Endothelial cell (in vitro differentiated cells): Measurements from ENCODE around the gene FAM72B. TPM values are rescaled to one million over a fixed set of nuclear protein-coding genes. Genes with fewer than 3 reads are reported as not detected.
"Not testable (repeated sequence)": the region's sequence is repeated elsewhere in the genome, so short reads cannot be mapped to it uniquely, and the experiment has no call there.

Source experiments
- DNase-seq: peaks from one replicate; pipeline ENCODE4 v3.0.0; 2021; ENCODE audit warnings: low spot score
- H3K27ac Mint-ChIP-seq: one replicate; pipeline ENCODE4 v1.8.0; 2021; ENCODE audit warnings: mixed read lengths, inconsistent platforms; ENCODE audit not compliant: unreplicated experiment
- H3K27me3 Mint-ChIP-seq: one replicate; pipeline ENCODE4 v1.8.0; 2021; ENCODE audit warnings: mild to moderate bottlenecking, moderate library complexity, mixed read lengths, inconsistent platforms; ENCODE audit not compliant: unreplicated experiment
- H3K36me3 Mint-ChIP-seq: one replicate; pipeline ENCODE4 v1.8.0; 2021; ENCODE audit warnings: mild to moderate bottlenecking, low read depth, mixed read lengths, inconsistent platforms; ENCODE audit not compliant: unreplicated experiment
- H3K4me1 Mint-ChIP-seq: one replicate; pipeline ENCODE4 v1.8.0; 2021; ENCODE audit warnings: mild to moderate bottlenecking, mixed read lengths, inconsistent platforms; ENCODE audit not compliant: unreplicated experiment
- H3K4me3 Mint-ChIP-seq: one replicate; pipeline ENCODE4 v1.8.0; 2021; ENCODE audit warnings: mild to moderate bottlenecking, mixed read lengths, inconsistent platforms; ENCODE audit not compliant: unreplicated experiment
- H3K9me3 Mint-ChIP-seq: one replicate; pipeline ENCODE4 v1.8.0; 2021; ENCODE audit warnings: mixed read lengths, inconsistent platforms; ENCODE audit not compliant: unreplicated experiment
- long read RNA-seq: library from polyadenylated mRNA; unstranded; transcript quantifications from one replicate; pipeline ENCODE4 v2.0.0, GENCODE V29; 2020; ENCODE audit not compliant: unreplicated experiment
- total RNA-seq: library from RNA; stranded (reverse); fragmentation: NEBNext Ultra II Directional; extraction: Animal tissue kit (Norgen Biotek cat#: 25700); gene quantifications from one replicate; pipeline ENCODE4 v1.2.1, GENCODE V29; 2021; ENCODE audit not compliant: unreplicated experiment

Gene FAM72B
- total RNA-seq = 12.0 TPM
- long read RNA-seq, partial matches to known transcripts = 0 of 2 reads
- long read RNA-seq, other reads (novel, unspliced or antisense) = 1 of 2 reads

DNA sequence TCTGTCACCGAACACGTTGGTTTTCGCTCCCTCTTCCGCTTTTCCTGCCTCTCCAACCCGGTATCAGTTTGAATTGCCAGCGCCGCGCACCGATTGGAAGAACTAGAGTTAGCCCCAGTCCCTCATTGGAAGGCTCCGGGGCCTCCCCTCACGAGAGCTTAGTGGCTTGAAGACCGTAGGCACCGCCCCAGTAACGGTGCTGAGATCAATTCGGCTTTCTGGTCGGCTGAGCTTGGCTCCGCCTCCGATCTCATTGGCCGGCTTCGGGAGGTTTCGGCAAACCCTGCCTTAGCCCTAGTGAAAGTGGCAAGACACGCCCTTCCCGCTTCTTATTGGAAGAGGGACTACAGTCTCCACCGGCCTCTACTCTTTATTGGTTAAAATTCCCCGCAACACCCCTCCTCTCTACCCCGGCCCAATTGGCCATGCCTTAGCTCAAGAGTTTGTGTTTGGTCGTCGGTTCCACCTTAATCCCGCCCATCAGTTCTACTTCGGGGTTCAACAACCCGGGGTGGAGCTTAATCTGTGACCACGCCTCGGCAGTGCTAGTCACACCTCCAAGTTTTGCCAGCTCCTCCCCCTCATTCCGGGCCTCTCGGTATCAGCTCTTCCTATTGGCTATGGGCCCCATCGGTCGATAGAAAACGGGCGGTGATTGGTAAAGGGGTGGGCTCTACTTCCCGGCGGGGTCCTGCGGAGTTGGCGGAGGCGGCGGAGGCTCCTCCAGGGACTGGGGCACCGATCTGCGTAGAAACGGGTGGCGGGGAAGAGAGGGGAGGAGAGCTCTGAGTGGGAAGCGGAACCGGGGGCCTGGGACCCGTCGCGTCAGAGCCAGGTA is at the start of gene FAM72B, which contains the start of gene SRGAP2C:
FAM72B (minus strand) TSS at position 51 of the 838 bp plus-strand sequence. CDS start 851 bp downstream, outside the sequence.
SRGAP2C (plus strand) TSS at position 686 of the 838 bp plus-strand sequence. CDS start 2,472 bp downstream, outside the sequence.
- not testable (repeated sequence) for H3K4me1 Mint-ChIP-seq, H3K27me3 Mint-ChIP-seq, H3K36me3 Mint-ChIP-seq, H3K9me3 Mint-ChIP-seq
- peak; percentile 80 for DNase-seq
- Mint-ChIP-seq H3K4me3 (peak within 1 kb of the TSS; percentile 92), H3K27ac (peak within 1 kb of the TSS; percentile 90)

DNA sequence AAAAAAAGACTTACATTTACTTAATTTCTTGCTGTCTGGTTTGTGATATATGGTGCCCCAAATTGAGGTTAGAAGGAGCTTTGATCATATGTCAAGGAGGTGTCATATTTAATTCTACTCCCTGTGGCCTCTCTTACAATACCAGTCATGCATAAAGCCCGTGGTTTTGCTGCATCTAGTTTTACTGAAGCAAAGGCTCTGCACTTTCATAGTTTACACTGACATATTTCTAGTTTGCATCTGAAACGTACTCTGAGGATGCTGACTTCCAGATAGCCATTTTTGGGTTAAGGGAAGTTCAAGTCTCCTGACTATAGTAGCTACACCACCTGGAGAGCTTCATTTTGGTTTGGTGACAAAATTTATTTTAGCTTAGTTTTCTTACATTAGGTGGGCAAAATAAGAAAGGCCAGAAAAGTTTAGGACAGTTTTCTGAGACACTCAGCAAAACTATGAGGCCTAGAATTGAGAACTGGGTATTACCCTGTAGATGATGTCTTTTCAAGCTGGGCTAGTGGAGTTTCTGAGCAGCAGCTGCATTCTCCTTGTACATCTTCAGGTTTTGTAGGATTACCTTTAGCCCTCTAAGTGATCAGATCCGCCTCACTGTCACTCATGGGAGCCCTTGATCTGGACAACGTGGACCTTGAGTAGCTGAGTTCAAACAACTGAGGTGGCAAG is 48.4 kb upstream of the FAM72B start:
- not testable (repeated sequence) for H3K27ac Mint-ChIP-seq, H3K4me1 Mint-ChIP-seq, H3K4me3 Mint-ChIP-seq, DNase-seq, H3K9me3 Mint-ChIP-seq, H3K36me3 Mint-ChIP-seq, H3K27me3 Mint-ChIP-seq

DNA sequence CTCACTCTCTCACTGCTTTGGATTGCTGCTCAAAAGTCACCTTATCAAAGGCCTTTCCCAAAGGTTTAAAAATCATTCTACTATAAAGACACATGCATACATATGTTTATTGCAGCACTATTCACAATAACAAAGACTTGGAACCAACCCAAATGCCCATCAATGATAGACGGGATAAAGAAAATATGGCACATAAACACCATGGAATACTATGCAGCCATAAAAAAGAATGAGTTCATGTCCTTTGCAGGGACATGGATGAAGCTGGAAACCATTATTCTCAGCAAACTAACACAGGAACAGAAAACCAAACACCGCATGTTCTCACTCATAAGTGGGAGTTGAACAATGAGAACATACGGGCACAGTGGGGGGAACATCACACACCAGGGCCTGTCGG is 46.5 kb upstream of the FAM72B start:
- H3K4me1 Mint-ChIP-seq, H3K4me3 Mint-ChIP-seq, DNase-seq, H3K27ac Mint-ChIP-seq, H3K27me3 Mint-ChIP-seq, H3K9me3 Mint-ChIP-seq, H3K36me3 Mint-ChIP-seq: not testable (repeated sequence)

DNA sequence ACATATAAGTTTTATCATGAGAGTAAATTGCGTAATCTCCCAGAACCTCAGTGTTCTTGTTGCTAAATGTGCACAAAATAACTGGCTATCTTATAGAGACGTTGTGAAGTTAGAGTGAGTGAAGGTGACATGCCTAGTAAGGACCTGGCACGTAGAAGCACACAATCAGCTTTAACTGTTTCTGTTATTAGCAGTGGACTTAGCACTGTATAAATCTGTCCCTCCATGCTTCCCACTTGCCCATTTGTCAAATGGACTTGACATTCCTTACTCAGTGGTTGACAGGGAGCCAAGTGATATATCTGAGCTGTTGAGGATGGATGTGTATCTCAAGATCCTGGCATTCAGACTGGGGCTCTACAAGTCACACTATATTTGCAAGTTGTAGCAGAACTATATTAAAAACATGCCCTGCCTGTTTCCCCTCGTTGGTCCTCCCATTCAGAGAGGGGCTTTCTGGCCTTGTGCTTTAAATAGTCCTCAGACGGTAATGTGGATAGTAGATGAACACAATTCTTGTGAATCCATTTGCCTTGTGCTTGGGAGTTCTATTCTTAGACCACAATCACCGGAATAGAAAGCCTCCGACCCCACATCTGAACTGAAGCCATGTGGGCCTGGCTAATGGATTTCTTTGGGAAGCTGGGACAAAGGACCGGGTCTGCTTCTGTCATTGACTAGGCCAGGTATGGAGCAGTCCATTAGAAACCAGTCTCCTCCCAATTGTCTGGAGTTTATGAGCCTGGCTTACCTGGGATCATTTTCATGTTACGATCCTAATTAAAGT is 43.6 kb upstream of the FAM72B start:
- not testable (repeated sequence) for H3K36me3 Mint-ChIP-seq, H3K4me1 Mint-ChIP-seq, H3K4me3 Mint-ChIP-seq, H3K9me3 Mint-ChIP-seq, H3K27ac Mint-ChIP-seq, DNase-seq, H3K27me3 Mint-ChIP-seq

- H3K36me3 Mint-ChIP-seq, H3K4me3 Mint-ChIP-seq, DNase-seq, H3K27me3 Mint-ChIP-seq, H3K4me1 Mint-ChIP-seq, H3K9me3 Mint-ChIP-seq, H3K27ac Mint-ChIP-seq: not testable (repeated sequence)
Observed at GRCh38 chr1:121226925-121227324, 42.8 kb upstream of the FAM72B start.

DNA sequence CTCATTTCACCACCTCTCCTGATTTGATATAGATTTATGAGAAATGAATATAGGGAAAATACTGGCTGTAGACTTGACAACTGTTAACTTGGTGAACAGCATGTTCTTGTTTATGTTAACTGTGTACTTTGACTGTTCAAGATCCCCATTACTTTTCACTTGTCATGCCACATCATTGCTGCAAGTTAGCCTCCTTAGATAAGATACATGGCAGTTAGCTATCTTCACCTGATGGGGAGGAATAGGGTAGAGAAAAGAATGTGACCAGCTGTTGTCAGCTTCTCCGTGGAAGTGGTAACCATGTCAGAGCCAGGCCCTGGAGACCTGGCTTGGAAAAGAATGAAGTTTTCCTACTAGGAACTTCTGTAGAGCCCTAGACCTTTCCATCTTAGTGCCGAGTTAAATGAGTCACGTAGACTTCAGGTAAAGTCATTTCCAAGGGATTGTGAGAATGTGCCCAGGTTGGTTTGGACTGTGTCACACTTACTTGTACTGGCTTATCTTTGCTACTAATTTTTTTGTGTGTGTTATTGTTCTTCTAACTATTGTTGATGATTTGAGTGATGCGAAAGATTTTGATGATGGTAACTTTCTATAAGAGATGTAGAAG is 42.3 kb upstream of the FAM72B start:
- H3K4me3 Mint-ChIP-seq, H3K9me3 Mint-ChIP-seq, H3K27me3 Mint-ChIP-seq, H3K36me3 Mint-ChIP-seq, H3K27ac Mint-ChIP-seq, H3K4me1 Mint-ChIP-seq, DNase-seq: not testable (repeated sequence)

DNA sequence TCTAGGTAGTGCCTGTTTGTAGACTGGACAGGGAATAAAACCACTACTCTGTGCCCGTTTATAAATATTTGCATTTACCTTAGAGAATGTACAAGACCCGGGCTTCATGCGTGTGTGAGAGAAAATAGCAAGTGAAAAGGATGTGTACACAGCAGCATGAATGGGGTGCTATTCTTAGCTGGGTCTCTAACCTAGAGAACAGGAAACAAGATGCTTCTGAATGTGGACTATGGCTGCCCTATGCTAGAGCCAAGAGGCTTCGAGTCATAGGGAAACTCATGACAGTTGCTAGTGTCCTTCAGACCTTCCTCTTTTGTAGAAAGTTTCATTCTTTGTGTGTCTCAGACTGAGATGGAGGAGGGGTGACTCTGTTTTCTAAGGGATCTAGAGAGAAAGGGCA is 40.6 kb upstream of the FAM72B start:
- H3K36me3 Mint-ChIP-seq, H3K27ac Mint-ChIP-seq: not testable (repeated sequence)

DNA sequence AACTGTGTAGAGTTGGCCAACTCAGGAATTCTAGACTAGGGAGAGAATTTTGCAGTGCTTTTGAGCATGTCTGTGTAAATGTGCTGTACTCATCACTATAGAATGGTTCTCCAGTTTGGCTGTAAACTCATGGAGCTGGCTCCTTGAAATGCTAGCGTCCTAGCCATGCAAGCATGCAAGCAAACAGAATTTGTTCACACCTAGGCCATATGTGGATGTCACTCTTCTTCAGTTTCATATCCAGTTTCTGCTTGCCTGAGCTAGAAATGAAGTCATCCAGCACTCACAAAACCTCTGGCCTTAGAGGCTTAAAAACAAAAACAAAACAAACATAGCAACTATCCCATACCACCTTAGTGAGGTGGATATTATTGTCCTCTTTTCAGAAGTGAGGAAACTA is 37.6 kb upstream of the FAM72B start:
- H3K4me1 Mint-ChIP-seq, H3K4me3 Mint-ChIP-seq, H3K27me3 Mint-ChIP-seq, H3K9me3 Mint-ChIP-seq, H3K36me3 Mint-ChIP-seq, H3K27ac Mint-ChIP-seq, DNase-seq: not testable (repeated sequence)

More for the DNA sequence above, 40.6 kb upstream of the FAM72B start:
- not testable (repeated sequence) for H3K9me3 Mint-ChIP-seq, H3K4me1 Mint-ChIP-seq, H3K4me3 Mint-ChIP-seq, DNase-seq, H3K27me3 Mint-ChIP-seq

DNA sequence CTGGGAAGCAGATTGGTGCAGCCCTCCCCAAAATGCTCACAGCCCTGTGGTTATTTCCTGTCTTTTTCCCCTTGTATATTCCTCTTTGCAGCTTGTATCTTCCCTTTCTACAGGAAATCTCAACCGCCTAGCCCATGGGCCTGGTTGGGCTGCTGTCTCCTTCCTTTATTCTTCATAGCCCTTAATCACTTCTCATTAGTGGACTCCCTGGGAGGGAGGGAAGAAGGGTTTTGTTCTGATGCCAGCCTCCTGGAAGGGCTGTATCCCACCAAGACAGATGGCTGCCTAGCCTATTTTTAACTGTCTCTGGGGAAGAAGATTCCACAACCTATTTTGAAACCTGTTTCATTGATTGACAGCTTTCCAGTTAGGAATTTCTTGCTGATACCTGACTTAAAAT is 32.5 kb upstream of the FAM72B start:
- H3K27ac Mint-ChIP-seq, H3K9me3 Mint-ChIP-seq, DNase-seq, H3K36me3 Mint-ChIP-seq, H3K4me1 Mint-ChIP-seq, H3K27me3 Mint-ChIP-seq, H3K4me3 Mint-ChIP-seq: not testable (repeated sequence)

DNA sequence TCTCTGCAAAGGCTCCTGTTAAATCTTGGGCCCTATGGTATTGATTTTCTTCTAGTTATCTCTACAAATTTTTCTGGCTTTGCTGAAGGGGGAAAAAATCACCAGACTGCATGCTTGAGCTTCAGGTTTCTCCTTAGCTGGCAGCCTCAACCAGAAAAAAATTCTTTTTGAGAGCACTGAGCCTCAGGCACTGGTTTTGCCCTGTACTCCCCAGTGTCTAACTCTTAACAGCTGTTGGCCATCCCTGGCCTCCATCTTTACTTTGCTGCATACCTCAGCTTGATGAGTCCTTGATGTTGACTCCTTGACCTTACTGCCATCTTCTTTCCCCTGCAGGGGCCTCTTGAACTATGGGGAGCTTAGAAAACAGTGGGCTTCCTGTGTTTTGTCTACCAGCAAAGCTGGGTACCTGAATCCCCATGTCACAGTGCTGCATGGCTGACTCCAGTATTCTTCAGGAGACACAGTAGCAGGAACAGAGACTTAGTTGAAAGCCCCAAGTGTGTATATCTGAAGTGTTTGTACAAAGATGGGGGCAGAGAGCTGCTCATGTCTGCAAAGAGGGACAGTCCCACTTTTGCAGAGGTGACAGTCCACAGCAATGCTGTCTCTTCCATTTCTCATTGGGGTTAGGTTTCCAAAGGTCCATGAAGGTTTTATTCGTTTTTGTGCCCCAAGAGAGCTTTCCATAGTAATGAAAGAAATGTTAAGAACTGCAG is 31.7 kb upstream of the FAM72B start:
- not testable (repeated sequence) for H3K4me3 Mint-ChIP-seq, H3K9me3 Mint-ChIP-seq, H3K27me3 Mint-ChIP-seq

More for the DNA sequence above, 31.7 kb upstream of the FAM72B start:
- not testable (repeated sequence) for H3K36me3 Mint-ChIP-seq, H3K27ac Mint-ChIP-seq, DNase-seq, H3K4me1 Mint-ChIP-seq
